Measurements from ENCODE around the gene CRYBG1. TPM values are rescaled to one million over a fixed set of nuclear protein-coding genes. Genes with fewer than 3 reads are reported as not detected.

CRYBG1 gene
- total RNA-seq, 1 experiment from 2014 or later = 10.7 TPM

- TF ChIP-seq REST (IDR thresholded peaks at IDR 0.05; ENCODE audit: low read depth) = no peak
- no peak for TF ChIP-seq ATF3 (IDR thresholded peaks at IDR 0.05)
- no peak for TF ChIP-seq ZFX (IDR thresholded peaks at IDR 0.05)
- no peak for TF ChIP-seq TCF7L2 (IDR thresholded peaks at IDR 0.05; ENCODE audit: borderline replicate concordance, extremely low read depth, insufficient read depth, insufficient read length)
These were observed 62.0 kb downstream of the CRYBG1 start (continued) for GRCh38 chr6:106422534-106422933.

GRCh38 chr6:106425382-106425781 lies 64.9 kb downstream of the CRYBG1 start:
- Histone ChIP-seq H3K4me1 (ENCODE audit: control insufficient read depth in 1 of 2, insufficient read depth in 2 of 2, low read length in 2 of 2) (peaks cover 0 to 7% of the 10 kb centered on the region in 2 experiments; a peak in 1 of 4 replicates), H3K27ac (ENCODE audit: low read depth, low read length) (no peak overlapping the region), H3K9me3 (ENCODE audit: control insufficient read depth in 1 of 2, insufficient read depth in 1 of 2, low read depth in 1 of 2, low read length in 2 of 2) (no peaks in the 10 kb centered on the region), H3K4me2 (ENCODE audit: low read length) (no peak overlapping the region), H3K9ac (ENCODE audit: low read length) (no peak overlapping the region), H3K36me3 (ENCODE audit: control insufficient read depth in 1 of 2, insufficient read depth in 2 of 2, low read length in 2 of 2) (no peaks in the 10 kb centered on the region), H3K27me3 (ENCODE audit: insufficient read depth, low read length) (no peaks in the 10 kb centered on the region), H2AFZ (ENCODE audit: low read depth, low read length, poor library complexity, severe bottlenecking) (no peak overlapping the region), H3K4me3 (replicated peaks in 1 of 2; ENCODE audit: low read depth in 1 of 2, low read length in 2 of 2) (no peak overlapping the region), H4K20me1 (ENCODE audit: insufficient read depth) (no peaks in the 10 kb centered on the region), H3K9me2 (ENCODE audit: insufficient read depth) (peaks cover 3% of the 10 kb centered on the region; the same call in 1 of the 2 replicates), H3K79me2 (ENCODE audit: insufficient read depth, low read length) (no peaks in the 10 kb centered on the region)
- DNase-seq (ENCODE audit: low read depth, low spot score) (no peak), ATAC-seq (no peak)
- no TSS peak for BruUV-seq (replicated peaks)
- no peak for TF ChIP-seq POLR2AphosphoS5 (IDR thresholded peaks at IDR 0.05; ENCODE audit: low read depth, low read length)
- no peak for TF ChIP-seq MAX (IDR thresholded peaks at IDR 0.05)
- no peak for TF ChIP-seq CBX3 (IDR thresholded peaks at IDR 0.05; ENCODE audit: low read depth)
- no peak for TF ChIP-seq EZH2phosphoT487 (IDR thresholded peaks at IDR 0.05; ENCODE audit: borderline replicate concordance)
- no peak for TF ChIP-seq SRF (IDR thresholded peaks at IDR 0.05; ENCODE audit: low read depth)
- no peak for TF ChIP-seq ATF3 (IDR thresholded peaks at IDR 0.05)
- no peak for TF ChIP-seq FOSL1 (IDR thresholded peaks at IDR 0.05; ENCODE audit: low read depth)
- no peak for TF ChIP-seq EZH2 (IDR thresholded peaks at IDR 0.05)
- no peak for TF ChIP-seq EGR1 (IDR thresholded peaks at IDR 0.05; ENCODE audit: low read depth)
- no peak for TF ChIP-seq ZNF274 (IDR thresholded peaks at IDR 0.05; ENCODE audit: low read depth, low read length)
- no peak for TF ChIP-seq SP1 (IDR thresholded peaks at IDR 0.05; ENCODE audit: low read depth)
- RAD21 ChIA-PET (ENCODE audit: low non-redundant PET in 1 of 2, low total read pairs in 2 of 2, uncharacterized antibody in 2 of 2, unreplicated experiment in 2 of 2) = no interaction called here
- POLR2A ChIA-PET = no interaction called here
- CTCF ChIA-PET = no interaction called here
- intact Hi-C loops (cut with micrococcal nuclease) = no loop called here

All from HCT116 (cell line).